ENCODE measurements around the gene AHCYL2.

GRCh38 chr7:129205987-129206785 lies 18.6 kb upstream of the AHCYL2 start:
- no peak for TF ChIP-seq POLR2AphosphoS5 (IDR thresholded peaks at IDR 0.05; ENCODE audit: low read depth)
- no peak for TF ChIP-seq EZH2phosphoT487 (IDR thresholded peaks at IDR 0.05; ENCODE audit: unreplicated experiment)
- no peak for TF ChIP-seq EZH2 (IDR thresholded peaks at IDR 0.05; ENCODE audit: low read depth, unreplicated experiment)
- TF ChIP-seq, protein P1, sequence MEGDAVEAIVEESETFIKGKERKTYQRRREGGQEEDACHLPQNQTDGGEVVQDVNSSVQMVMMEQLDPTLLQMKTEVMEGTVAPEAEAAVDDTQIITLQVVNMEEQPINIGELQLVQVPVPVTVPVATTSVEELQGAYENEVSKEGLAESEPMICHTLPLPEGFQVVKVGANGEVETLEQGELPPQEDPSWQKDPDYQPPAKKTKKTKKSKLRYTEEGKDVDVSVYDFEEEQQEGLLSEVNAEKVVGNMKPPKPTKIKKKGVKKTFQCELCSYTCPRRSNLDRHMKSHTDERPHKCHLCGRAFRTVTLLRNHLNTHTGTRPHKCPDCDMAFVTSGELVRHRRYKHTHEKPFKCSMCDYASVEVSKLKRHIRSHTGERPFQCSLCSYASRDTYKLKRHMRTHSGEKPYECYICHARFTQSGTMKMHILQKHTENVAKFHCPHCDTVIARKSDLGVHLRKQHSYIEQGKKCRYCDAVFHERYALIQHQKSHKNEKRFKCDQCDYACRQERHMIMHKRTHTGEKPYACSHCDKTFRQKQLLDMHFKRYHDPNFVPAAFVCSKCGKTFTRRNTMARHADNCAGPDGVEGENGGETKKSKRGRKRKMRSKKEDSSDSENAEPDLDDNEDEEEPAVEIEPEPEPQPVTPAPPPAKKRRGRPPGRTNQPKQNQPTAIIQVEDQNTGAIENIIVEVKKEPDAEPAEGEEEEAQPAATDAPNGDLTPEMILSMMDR (conservative IDR thresholded peaks at IDR 0.05; ENCODE audit: low read depth in 2 of 2) = no peak
- TF ChIP-seq, protein P2, sequence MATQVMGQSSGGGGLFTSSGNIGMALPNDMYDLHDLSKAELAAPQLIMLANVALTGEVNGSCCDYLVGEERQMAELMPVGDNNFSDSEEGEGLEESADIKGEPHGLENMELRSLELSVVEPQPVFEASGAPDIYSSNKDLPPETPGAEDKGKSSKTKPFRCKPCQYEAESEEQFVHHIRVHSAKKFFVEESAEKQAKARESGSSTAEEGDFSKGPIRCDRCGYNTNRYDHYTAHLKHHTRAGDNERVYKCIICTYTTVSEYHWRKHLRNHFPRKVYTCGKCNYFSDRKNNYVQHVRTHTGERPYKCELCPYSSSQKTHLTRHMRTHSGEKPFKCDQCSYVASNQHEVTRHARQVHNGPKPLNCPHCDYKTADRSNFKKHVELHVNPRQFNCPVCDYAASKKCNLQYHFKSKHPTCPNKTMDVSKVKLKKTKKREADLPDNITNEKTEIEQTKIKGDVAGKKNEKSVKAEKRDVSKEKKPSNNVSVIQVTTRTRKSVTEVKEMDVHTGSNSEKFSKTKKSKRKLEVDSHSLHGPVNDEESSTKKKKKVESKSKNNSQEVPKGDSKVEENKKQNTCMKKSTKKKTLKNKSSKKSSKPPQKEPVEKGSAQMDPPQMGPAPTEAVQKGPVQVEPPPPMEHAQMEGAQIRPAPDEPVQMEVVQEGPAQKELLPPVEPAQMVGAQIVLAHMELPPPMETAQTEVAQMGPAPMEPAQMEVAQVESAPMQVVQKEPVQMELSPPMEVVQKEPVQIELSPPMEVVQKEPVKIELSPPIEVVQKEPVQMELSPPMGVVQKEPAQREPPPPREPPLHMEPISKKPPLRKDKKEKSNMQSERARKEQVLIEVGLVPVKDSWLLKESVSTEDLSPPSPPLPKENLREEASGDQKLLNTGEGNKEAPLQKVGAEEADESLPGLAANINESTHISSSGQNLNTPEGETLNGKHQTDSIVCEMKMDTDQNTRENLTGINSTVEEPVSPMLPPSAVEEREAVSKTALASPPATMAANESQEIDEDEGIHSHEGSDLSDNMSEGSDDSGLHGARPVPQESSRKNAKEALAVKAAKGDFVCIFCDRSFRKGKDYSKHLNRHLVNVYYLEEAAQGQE (IDR thresholded peaks at IDR 0.05; ENCODE audit: unreplicated experiment) = no peak
- TF ChIP-seq CREB1 (CRISPR knock-in tag; IDR thresholded peaks at IDR 0.05; ENCODE audit: low read depth) = no peak
- TF ChIP-seq, protein P3, sequence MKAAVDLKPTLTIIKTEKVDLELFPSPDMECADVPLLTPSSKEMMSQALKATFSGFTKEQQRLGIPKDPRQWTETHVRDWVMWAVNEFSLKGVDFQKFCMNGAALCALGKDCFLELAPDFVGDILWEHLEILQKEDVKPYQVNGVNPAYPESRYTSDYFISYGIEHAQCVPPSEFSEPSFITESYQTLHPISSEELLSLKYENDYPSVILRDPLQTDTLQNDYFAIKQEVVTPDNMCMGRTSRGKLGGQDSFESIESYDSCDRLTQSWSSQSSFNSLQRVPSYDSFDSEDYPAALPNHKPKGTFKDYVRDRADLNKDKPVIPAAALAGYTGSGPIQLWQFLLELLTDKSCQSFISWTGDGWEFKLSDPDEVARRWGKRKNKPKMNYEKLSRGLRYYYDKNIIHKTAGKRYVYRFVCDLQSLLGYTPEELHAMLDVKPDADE (IDR thresholded peaks at IDR 0.05) = no peak
- no peak for TF ChIP-seq JUNB (IDR thresholded peaks at IDR 0.05; ENCODE audit: unreplicated experiment)
- TF ChIP-seq STAT1 (IDR thresholded peaks at IDR 0.05; ENCODE audit: unreplicated experiment) = no peak

All from GM23338 (cell line).